Measurements from ENCODE around the gene DLST.

The DLST gene

DNA sequence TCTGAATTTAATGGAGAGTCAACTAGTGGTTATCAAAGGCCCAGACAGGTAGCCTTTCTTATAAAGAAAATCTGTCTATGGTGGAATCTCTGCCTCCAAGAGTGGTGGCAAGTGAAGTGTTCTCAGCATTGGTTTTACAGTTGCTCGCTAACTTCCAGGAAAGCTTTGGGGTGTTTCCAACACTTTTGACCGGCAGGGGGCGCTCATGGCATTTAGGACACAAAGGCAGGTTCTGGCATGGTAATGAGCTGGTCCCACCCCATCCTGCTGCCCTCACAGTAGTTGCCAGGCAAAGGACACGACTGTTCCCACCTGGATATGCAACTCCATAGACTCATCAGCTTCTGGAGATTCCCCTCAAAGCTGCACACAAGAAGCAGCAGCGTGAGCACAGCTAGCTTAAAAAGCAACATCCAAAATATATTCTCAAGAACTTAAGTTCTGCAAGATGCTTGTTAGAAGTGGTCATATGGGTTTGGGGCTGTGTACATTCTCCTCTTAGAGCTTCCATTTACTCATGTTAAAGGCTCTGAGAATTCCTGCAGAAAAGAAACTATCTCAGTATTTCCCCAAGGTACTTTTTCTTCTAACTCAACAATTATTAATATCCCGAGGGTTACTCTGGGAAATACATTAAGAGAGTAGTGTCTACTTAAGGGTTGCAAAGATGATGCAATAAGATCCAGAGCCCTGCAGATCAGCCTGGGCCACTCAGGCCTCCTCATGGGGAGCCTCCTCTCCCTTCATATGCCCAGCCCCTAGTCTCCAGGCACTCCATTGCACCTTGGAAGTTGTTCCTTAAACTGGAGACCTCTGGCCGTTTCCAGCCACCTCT lies 20.6 kb upstream of the DLST start:
- peak; percentile 87 to 91 for DNase-seq (ENCODE audit: low read depth in 2 of 2)

DNA sequence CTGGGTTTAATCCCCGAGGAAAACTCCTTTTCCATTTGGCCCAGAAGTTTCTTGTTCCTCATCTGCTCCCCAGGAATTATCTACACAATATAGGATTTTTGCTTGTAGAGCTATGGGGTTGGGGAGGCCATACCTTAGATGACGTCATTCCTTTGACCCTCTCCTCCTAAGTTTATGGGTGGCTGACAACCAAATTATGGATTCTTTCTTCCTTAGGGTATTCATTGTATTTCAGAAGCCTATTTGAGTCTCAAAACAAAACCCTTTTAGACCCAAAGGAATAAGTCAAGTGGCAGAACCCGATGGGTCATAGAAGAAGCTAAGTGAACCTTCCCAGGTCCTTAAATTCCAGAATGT lies 20.0 kb upstream of the DLST start:
- DNase-seq (ENCODE audit: low read depth in 2 of 2): no peak

DNA sequence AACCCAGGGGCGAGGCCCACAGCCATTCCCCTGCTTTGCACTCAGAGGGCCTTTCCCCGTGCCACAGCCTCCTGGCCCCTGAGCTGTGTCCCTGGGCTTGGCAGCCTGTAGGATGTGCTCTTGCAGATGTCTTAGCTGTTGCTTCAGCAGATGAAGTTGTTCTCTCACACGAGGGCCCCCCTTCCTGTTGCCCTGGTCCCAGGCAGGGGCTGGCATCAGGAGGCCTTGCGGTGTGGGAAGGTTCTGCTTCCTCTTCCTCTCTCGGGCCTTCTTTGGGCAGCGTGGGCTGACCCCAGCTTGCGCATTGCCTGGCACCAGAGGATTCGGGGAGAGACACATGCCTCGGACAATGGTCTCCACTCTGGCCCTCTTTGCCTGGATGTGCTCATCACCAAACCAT lies 18.4 kb upstream of the DLST start:
- no peak for DNase-seq (ENCODE audit: low read depth in 2 of 2)

DNA sequence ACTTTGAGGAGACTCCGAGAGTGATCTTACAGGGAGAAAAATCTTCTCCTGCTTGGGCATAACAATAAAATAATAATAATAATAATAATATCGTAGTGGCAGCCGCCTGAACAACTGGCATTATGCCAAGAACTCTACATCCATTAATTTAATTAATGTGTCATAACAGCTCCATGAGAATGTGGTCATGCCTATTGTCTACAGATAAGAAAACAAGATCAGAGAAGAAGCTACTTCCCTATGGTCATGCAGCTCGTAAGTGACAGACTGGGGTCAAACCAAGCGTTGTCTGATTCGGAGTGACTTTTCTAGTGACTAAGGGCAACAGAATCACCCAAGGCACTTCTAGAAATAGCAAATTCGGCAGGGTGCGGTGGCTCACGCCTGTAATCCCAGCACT lies 17.5 kb upstream of the DLST start:
- DNase-seq (ENCODE audit: low read depth in 2 of 2): no peak

DNA sequence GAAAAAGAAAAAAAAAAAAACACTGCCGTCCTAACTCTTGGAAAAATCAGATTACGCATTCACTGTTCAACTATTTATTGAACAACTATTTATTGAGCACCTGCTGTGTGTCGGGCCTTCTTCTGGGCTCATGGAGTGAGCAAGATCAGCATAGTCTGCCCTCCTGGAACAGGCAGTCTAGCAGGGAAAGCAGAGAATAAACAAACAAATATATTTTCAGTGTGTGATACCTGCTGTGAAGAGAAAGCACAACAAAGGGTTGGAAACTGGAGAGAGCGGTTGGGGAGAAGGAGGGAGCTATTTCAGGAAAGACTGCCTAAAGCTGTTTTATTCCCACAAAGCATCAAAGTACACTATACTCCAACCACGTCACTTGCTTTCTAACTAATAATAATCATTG lies 16.6 kb upstream of the DLST start:
- DNase-seq (ENCODE audit: low read depth in 2 of 2): no peak

DNA sequence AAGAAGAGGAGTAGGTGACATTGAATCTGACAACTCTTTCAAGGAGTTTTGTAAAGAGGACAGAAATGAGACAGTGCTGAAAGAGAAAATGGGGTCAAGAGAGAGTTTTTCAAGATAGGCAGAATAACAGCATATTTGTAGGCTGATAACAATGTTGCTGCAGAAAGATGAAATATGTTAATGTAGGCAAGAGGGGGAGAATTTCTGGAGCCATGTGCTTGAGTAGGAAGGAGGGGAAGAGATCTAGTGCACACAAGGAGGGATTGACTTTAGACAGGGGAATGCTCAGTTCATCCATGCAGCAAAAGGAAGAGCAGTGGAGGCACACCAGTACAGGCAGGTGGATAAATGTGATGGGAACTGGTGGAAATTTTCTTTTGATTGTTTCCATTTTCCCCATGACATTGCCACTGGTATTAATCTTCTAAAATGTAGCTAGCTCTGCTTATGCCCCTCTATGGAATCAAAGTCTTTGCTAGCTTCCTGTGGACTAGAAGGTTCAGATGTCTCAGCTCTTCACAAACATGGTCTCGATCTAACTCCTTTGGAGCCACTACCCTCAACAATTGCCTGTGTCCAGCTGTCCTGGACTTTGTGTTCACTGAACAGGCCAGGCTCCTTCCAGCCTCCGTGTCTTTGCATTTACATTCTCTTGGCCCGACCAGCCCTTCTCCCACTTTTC lies 14.9 kb upstream of the DLST start:
- DNase-seq (ENCODE audit: low read depth in 2 of 2): no peak

DNA sequence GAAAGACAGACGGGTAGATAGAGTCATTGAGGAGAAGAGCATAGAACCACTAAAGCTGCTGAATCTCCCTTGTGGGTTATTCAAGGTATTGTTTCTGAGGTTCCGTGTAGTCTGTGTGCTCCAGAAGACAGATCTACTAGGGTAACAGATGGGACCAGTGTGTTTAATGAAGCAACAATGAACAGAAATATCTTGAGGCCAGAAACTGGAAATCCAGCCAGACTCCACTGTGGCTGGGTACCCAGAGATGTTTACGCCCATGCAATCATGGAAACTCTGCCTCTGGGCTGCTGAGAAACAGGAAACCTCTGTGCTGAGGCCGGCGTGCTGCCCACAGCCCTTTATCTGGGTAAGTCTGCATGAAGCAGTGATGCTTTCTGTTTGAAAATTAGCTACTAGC lies 14.0 kb upstream of the DLST start:
- peak; percentile 32 to 36 for DNase-seq (ENCODE audit: low read depth in 2 of 2)

DNA sequence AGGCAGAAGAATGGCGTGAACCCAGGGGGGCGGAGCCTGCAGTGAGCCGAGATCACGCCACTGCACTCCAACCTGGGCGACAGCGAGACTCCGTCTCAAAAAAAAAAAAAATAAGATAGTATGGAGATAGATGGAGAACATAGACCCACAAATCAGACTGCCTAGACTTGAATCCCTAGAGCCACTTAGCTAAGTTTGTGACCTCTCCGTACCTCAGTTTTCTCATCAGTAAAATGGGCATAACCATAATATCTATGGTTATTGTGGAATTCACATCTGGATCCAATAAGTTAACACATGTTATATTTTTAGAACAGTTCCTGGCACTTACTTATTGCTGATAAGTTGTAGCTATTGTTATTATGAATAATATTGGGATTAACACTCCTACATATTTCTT lies 13.0 kb upstream of the DLST start:
- no peak for DNase-seq (ENCODE audit: low read depth in 2 of 2)

DNA sequence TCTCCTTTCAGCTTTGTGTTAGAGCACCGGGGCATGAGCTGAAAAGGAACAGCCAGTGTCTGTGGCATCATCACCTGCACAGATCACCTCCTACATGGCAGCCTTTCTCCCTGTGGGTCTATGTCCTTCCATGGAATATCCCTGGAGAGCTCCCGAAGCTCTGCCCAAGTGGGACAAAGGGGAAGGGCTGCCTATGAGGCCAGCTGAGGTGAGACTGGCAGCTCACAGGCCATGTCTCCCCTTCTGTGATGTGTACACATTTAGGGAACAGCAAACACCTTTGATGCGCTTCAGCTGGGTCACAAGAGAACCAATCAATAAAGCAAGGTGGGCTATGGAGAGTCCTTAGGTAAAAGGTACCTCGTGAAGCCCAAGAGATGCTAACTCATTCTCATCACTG lies 9.9 kb upstream of the DLST start:
- DNase-seq (ENCODE audit: low read depth in 2 of 2): no peak

DNA sequence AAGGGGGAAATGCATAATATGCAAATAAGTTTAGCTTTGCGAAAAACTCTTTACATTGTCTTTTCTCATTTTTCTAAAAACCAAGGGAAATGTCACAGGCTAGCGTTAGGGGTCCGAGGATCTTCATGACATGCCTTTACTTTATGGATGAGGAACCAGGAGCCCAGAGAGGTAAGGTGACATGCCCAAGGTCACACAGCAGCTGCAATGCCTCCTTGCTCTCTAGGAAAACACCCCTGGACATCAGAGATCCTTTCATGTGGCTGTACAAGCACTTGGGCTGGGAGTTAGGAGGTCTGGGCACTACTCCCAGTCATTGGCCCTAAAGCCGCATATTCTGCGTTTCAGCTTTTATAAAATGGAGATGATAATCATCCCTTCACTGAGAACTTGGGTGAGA lies 6.5 kb upstream of the DLST start:
- DNase-seq (ENCODE audit: low read depth in 2 of 2): no peak

DNA sequence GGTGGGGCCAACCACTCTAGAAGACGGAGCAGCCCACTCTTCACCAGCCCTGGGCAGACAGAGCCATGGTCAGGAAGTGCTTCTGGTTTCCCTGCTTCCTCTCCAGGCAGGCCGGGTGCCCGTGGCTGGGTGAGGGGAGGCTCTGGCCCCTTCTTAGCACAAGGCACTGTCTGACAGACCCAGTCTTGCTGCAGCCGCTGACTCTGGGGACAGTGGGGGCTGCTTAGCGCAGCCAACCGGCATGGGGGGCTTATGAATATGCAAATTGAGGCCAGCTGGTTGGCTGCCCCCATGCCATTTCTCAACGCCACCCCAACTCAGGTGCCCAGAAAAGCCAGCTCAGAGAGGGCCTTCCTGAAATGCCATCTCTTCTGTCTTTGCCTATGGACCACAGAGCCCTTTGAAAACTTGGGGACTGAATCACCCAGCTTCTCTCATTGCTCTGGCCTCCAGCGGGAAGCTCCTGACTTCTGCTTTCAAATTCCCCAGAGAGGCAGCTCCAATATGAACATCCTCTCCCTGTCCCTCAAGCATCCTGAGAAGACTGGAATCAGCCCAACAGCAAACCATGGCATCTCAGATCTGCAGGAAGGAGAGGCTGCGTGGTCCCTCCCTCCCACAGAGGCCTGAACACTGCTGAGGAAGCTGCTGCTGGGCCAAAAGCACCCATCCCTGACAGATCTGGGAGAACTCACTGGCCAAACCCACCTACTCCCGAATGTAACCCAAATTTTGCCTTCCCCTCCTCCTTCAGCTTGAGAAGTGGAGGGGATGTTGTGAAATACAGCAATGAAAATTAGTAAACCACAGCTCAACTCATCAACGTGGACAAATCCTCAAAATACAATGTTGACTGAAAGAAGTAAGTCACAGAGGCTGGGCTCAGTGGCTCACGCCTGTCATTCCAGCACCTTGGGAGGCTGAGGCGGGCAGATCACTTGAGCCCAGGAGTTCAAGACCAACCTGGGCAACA lies 5.5 kb upstream of the DLST start, which contains the start of gene PROX2:
Gene PROX2 (minus strand): TSS at position 205 of the 973 bp plus-strand sequence. CDS start 12,311 bp downstream, outside the sequence.
- DNase-seq (ENCODE audit: low read depth in 2 of 2): no peak

DNA sequence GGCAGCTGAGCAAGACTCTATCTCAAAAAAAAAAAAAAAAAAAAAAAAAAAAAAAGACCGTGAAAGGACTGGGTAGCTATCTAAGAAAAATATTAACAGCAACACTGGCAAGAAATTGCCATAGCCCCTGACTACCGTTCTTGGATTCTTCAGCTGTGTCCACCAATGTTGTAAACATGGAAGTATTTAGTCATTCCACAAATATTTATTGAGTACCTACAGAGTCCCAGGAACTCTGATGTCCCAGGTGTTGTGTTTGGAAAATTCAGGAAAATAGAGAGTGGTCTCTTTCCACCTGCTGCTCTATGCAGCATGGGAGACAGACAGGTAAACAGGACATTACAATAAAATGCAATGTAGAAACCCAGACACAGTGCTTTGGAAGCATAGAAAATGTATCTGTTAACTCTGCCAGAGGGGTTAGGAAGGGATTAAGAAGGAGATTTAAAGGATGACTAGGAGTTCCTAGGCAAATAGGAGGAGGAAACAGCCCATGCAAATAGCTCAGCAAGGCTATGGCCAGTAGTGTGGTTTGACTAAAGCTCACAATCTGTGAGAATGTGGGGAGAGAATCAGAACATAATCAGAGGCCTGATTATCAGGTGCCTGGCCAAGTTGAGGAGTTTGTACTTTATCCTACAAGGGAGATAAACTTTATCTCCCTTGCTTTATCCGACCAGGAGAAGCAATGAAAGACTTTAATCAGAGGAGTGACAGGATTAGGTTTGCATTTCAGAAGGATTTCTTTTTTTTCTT lies 2.1 kb upstream of the DLST start:
- DNase-seq (ENCODE audit: low read depth in 2 of 2): no peak

DNA sequence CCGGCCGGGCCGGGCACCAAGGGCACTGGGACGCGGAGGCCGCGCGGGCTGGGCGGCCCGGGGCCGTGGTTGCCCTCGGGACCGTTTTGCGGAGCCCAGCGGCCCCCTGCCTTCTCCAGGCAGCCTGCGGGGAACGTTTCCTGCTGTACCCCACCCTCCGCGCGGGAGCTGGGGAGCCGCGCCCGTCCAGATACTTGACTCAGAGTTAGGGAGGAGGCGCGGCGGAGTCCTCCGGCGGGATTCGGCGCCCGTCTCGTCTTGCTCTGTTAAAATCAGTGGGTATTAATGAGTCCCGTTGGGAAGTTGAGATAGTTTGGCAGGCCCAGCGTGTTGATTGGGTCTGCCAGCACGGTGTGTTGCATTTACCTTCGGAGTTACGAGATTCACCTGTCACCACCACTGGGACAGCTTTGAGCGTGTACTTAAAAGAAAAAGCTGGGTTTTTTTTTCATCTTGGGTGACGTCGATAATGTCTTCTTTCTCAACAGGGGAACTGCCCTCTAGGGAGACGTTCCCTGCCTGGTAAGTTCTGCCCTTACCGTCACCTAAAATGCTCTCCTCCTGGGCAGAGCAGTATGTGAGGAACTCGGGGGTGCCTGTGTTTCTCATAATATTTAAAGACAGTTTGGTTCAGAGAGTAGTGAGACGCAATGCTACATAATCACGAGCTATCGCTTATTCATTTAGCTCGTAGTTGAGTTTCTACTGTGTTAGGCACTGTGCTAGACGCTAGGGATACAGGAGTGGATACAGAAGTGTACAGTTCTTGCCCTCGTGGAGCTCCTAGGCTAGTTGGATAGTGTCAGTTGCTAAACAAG lies 596 bp downstream of the DLST start:
- DNase-seq (ENCODE audit: low read depth in 2 of 2): peak; percentile 23 to 34

DNA sequence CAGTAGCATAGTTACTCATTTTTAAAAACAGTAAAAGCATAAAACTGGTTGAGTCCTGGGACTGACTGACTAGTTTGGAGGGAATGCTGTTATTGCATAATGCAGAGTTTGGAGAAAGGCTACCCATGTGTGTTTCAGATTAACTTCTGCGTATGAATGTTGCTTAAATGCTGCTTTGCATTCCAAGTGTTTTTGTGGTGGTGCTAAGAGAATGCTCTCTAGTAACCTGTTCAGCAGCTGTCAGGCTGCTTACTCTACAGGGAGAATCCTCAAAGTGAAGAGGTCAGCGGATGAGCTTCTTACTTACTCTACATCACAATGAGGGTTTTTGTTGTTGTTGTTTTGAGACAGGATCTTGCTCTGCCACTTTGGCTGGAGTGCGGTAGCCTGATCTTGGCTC lies 4.3 kb downstream of the DLST start:
- DNase-seq (ENCODE audit: low read depth in 2 of 2): no peak

DNA sequence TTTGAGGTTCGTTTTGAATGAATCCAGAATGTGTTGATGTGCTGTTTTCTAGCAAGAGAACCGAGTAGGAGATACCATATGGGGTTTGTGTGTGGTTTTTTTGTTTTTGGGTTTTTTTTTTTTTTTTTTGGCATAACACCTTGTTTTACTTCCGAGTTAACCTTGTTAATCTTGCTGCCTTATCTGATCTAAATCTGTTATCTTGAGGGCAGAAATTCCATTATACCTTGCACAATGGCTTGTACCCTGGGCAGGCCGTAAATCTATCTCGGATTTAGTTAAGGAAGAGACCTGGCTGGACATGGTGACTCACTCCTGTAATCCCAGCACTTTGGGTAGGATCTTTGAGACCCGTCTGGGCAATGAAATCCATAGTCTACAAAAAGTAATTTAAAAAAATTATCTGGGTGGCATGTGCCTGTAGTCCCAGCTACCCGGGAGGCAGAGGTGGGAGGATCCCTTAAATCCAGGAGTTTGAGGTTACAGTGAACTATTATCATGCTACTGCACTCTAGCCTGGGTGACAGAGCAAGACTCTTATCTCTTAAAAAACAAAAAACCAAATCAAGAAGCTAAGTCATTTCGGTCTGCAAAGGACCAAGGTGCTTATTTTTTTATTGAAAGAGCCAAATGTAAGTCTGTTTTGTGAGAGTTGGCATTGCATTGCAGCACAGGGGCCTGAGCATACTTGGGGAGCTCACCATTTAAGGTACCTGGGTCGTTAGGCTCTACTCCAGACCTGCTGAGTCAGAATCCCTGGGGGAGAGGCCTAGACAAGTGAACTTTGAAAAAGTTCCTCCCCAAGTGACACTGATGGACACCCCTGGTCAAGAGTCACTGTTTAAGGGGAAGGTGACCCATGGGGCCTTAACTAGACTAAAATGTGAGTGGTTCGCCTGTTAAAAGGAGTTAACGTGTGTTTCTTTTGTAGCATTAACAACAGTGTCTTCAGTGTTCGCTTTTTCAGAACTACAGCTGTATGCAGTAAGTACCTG lies 6.7 kb downstream of the DLST start:
- no peak for DNase-seq (ENCODE audit: low read depth in 2 of 2)

DNA sequence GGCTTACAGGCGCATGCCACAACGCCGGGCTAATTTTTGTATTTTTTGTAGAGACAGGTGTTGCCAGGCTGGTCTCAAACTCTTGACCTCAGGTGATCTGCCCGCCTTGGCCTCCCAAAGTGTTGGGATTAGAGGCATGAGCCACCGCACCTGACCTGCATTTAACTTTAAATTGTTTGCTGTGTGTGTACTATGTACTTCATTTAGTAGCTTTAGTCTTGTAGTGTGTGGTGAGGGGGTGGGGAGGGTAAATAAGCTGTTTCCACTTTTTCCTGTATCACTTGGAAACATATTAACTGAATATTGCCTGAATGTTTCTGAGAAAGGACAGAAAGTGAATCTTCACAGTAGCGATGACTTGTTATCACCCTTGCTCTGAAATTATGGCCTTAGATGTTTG lies 8.5 kb downstream of the DLST start:
- DNase-seq (ENCODE audit: low read depth in 2 of 2): no peak

DNA sequence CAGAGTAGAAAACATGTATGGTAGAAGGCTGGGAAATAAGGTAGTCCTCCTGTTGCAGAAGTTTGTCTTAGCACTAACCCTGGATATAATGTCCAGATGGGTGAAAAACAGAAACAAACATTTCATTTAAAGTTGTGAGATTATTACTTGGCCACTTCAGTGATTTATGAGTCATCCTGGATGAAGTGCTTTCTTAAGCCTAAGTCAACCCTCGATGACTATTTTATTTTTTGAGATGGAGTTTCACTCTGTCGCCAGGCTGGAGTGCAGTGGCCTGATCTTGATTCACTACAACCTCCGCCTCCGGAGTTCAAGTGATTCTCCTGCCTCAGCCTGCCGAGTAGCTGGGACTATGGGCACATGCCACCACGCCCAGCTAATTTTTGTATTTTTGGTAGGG lies 10.2 kb downstream of the DLST start:
- DNase-seq (ENCODE audit: low read depth in 2 of 2): no peak

DNA sequence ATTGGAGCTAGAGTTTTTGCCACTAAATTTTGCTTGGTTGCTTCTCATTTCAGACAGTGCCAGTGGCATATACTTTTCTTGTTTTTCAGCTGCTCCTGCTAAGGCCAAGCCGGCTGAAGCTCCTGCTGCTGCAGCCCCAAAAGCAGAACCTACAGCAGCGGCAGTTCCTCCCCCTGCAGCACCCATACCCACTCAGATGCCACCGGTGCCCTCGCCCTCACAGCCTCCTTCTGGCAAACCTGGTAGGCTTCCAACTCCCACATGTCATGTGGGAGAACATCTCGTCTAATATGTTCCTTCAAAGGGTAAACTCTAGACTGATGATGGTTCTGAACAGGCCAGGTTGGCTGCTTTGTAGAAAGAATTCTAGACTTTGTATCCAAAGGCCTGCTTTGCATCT lies 11.0 kb downstream of the DLST start:
- DNase-seq (ENCODE audit: low read depth in 2 of 2): no peak

DNA sequence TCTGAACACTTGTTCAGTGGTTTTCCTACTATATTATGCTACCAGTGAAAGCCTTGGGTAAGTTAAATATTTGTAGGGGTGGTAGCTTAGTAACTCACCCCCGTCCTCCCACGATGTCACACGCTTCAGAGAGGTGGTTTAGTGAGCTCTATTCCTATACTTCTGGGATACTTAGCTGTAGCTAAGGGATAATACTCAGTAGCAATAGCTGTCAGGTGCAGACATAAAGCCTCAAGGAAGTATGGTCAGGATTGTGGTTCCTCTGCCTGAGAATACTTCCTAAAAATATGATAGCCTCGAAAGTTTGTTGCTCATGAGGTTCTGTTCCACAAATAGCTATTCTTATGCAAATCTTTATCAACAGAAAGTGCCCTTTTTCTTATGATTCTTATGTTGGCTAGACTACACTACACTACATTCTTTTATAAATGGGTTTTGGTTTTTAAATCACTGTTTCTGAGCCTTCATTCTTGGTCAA lies 11.9 kb downstream of the DLST start:
- no peak for DNase-seq (ENCODE audit: low read depth in 2 of 2)
